LHCN-M2 (cell line): ENCODE results near the gene LRRC75A. TPM values are rescaled to one million over a fixed set of nuclear protein-coding genes. Genes with fewer than 3 reads are reported as not detected.

Experiments
- DNase-seq: peaks from one replicate; pipeline ENCODE4 v3.0.0-alpha.2; 2012; ENCODE audit warnings: low read depth
- total RNA-seq: library from RNA; depleted of rRNA; stranded (reverse); fragments of >200 nt; gene quantifications from 2 replicates; pipeline ENCODE4 v1.2.3, GENCODE V29; 2014

The LRRC75A gene
- total RNA-seq, 1 experiment from 2014 or later: 0.06 TPM

- DNase-seq: no peak
Measured at GRCh38 chr17:16473044-16474011, 18.7 kb downstream of the LRRC75A start.

DNA sequence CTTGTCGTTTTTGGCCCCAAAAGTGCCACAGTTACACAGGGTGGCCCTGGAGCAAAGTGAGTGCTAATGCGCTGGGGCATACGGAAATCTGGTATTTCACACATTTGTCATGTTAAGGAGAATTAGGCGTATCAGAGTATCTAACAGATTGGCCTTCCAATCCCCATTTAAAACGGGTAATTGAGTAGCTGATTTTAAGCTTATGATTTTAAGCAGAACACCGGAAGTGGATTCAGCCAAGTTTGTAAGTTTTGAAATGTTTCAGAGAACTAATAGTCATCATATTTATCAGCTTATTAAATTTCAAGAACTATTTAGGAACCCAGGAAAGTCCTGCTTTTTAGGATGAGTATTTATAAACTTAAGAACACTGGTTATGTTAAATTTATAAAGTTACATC is 19.5 kb downstream of the LRRC75A start:
- DNase-seq: no peak

DNA sequence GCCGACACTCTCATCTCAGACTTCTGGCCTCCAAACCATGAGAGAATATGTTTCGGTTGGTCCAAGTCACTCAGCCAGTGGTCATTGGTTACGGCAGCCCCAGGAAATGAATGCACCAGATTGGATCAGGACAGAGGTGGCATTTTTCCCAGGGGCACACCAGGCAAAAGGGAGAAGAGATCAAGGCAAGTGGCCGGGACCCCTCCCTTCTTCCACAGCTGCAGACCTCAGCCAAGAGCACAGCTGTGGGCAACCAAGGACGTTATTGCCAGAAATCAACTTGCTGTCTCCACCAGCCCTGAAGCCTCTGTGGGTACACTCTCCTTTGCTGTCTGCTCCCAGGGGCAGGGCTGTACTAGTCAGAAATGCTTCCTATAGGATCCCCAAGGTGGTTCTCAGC is 20.7 kb downstream of the LRRC75A start:
- DNase-seq: no peak

DNA sequence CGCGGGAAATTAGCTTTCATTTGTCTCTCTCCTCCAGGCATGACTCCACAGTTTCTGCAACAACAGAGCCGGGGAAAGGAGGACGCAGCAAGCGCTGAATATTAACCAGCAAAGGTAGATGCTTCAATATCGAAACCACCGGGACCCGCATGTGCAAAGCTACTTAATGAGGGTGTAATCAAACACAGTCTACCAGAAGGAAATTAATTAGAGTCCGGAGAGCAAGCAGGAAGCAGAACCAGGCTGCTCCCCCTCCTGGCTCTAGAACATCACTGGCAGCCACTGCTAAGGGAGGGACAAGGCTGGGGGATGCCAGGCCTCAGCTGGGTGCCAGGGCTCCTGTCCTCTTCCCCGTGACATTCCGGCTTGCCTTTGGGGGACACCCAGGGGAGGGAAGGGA is 21.7 kb downstream of the LRRC75A start:
- no peak for DNase-seq

DNA sequence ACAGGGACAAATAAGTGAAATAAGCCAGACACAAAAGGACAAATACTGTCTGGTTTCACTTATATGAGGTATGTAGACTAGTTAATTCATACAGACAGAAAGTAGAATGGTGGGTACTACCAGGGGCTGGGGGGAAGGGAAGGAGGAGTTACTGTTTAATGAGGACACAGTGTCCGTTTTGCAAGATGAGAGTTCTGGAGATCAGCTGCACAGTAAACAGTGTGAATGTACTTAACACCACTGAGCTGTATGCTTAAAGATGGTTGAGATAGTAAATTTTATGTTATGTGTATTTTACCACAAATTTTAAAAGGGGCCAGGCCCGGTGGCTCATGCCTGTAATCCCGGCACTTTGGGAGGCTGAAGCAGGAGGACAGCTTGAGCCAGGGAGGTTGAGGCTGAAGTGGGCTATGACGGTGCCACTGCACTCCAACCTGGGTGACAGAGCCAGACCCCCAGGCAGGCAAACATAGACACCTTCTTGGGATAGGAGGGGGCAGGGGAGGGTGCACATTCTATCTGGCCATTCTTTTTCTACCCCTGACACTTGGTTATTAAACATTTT is 23.5 kb downstream of the LRRC75A start:
- DNase-seq: no peak

DNA sequence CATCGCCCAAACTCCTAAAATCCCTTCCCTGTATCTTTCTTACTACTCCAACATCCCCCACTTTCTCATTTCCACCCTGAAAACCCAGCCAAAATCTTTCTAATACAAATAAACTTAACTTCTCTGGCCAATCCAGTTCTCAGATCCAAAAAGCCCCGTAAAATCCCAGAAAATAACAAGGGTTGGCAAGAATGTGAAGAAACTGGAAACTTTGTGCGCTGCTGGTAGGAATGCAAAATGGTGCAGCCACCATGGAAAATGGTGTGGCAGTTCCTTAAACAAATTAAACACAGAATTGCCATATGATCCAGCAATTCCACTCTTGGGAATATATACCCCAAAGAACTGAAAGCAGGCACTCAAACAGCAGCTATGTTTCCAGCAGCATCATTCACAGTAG is 24.1 kb downstream of the LRRC75A start:
- DNase-seq: no peak

DNA sequence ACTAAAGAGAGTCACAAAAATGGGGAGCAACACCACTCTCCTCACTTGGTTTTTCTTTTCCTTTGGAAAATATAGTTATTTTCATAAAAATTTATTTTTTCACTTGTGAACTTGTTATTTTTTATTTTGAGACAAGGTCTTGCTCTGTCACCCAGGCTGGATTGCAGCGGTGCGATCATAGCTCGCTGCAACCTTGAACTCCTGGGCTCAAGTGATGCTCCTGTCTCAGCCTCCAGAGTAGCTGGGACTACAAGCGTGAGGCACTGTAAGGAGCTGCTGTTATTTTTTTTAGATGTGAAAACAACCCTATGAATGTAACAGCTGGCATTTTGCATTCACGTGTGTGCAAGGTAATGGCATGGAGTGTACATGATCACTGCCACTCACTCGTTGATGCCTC is 24.9 kb downstream of the LRRC75A start:
- DNase-seq: no peak

DNA sequence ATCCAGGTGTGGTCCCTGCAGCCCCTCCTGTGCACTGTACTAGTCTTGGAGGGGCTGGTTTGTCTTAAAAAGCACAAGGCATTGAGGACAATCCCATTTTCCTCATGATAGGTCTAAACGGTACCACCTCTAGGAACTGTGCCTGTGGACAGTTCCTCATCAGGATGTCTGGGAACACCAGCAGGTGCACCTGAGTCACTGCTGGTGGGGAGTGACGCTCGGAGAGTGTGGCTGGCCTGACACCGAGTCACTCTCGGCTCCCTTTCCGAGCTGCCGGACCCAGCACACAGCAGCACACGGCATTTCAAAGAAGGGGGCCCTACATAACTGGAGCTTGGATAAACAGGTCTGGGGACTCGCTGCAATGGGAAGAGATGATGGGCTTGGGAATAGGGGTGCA is 25.6 kb downstream of the LRRC75A start:
- no peak for DNase-seq

GRCh38 chr17:16465861-16466338 is 26.1 kb downstream of the LRRC75A start:
- DNase-seq: no peak

DNA sequence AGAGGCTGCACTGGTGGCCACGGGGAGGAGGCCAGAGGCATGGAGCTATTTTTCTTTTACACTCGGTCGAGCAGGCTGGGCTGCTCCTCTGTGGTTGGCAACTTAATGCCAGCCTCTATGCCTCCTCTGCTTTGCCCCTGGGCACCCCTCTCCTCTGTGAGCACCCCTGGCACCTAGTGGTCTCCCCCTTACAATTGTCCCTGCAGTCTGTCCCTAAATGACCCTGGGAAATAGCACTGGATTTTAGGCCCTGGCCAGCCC is 27.0 kb downstream of the LRRC75A start:
- no peak for DNase-seq

DNA sequence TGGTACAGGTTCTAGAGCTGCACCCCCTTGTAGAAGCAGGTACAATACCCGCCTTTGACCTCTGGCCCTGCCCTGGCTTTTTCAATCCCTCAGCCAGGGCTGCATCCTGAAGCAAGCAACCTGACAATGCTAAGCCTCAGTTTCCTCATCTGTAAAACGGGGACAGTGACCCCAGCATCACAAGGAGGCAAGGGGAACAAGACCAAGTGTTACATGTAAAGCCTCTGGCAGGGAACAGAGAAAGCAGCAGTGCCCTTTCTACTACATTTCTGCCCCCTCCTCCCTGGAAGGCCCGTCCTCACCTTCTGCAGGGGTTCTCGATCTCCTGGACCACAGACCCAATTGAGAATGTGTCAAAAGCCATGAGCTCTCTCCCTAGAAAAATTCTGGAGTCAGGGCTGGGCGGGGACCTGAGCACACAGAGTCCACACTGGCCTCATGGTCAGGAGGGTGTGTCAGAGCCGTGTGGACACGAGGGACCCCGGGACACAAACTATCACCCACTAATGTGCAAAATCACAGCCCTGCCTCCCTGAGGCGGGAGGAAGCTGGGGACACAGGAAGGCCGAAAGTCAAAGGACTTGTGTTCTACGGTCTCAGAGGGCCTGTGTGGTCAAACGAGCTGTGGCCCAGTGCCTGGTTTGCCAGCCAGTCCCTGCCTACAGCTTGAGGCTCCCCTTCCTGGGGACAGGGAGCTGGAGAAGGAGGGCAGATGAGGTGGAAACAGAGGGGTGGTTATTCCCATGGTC is 27.5 kb downstream of the LRRC75A start:
- no peak for DNase-seq

GRCh38 chr17:16463358-16464302 is 28.4 kb downstream of the LRRC75A start:
- DNase-seq: peak; percentile 68

GRCh38 chr17:16462070-16462864 is 29.7 kb downstream of the LRRC75A start:
- DNase-seq: no peak

DNA sequence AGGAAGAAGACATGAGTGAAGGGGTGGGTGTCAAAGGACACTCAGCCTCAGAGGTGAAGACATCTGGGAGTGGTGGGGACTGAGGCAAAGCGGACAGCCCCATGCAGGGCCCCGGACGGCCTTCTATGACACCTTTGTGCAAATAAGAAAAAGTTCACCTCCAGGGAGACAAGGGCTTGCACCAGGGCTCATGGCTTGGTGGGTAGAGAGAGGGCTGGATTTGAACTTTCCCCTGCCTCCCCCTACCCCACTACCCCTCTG is 30.5 kb downstream of the LRRC75A start:
- no peak for DNase-seq

- DNase-seq: no peak
Measured at GRCh38 chr17:16460796-16461605, 31.0 kb downstream of the LRRC75A start.

DNA sequence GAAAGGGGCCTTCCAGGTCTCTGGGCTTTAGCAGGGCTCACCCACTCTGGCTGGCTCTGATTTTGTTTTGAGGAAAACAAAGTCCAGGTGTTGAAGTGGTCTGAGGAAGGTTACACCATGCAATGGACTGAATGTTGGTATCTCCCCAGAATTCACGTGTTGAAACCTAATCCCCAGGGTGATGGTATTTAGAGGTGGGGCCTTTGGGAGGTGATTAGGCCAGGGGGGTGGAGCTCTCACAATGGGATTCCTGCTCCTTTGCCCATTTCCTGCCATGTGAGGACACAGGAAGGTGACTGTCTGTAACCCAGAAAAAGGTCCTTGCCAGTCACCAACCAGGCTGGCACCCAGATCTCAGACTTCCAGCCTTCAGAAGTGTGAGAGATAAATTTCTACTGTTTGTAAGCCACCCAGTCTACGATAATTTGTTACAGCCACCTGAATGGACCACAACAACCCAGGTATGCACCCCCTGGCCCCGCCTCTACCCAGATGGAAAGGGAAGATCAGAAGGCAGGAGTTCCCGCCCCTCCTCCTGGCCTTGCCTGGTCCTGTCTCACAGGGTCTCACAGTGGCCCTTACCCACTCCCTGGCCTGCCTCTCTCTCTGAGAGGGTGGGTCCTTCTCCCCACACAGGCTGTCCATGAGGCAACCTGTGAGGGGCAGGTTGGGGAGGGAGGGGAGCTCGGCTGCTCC is 32.0 kb downstream of the LRRC75A start:
- no peak for DNase-seq

- no peak for DNase-seq
Measured at GRCh38 chr17:16459271-16459670, 32.7 kb downstream of the LRRC75A start.

GRCh38 chr17:16456742-16457316 is 35.2 kb downstream of the LRRC75A start:
- no peak for DNase-seq
